ENCODE measurements around the gene NDUFS2.

NDUFS2 gene

GRCh38 chr1:161216945-161217712 lies 15.0 kb downstream of the NDUFS2 start:
- no peak for DNase-seq
- Histone ChIP-seq H3K4me3 (ENCODE audit: low read depth, low read length) (no peak overlapping the region), H3K9me3 (ENCODE audit: severe bottlenecking) (peaks cover under 1% of the 10 kb centered on the region), H3K27ac (no peak overlapping the region), H3K27me3 (ENCODE audit: insufficient read depth, low read depth, severe bottlenecking) (no peaks in the 10 kb centered on the region), H3K36me3 (peaks cover 29% of the 10 kb centered on the region)
- TF ChIP-seq CTCF (IDR thresholded peaks at IDR 0.05; ENCODE audit: low read depth, low read length), result no peak

GRCh38 chr1:161217831-161218230 lies 15.7 kb downstream of the NDUFS2 start:
- H3K9me3 ChIP-seq (ENCODE audit: severe bottlenecking), result peaks cover 2% of the 10 kb centered on the region
- no peaks in the 10 kb centered on the region for H3K27me3 ChIP-seq (ENCODE audit: insufficient read depth, low read depth, severe bottlenecking)
- TF ChIP-seq CTCF (IDR thresholded peaks at IDR 0.05; ENCODE audit: low read depth, low read length), result no peak
- peaks cover 22% of the 10 kb centered on the region for H3K36me3 ChIP-seq
- no peak overlapping the region for H3K4me3 ChIP-seq (ENCODE audit: low read depth, low read length)
- DNase-seq, result no peak
- no peak overlapping the region for H3K27ac ChIP-seq

- Histone ChIP-seq H3K9me3 (ENCODE audit: severe bottlenecking) (peaks cover 2% of the 10 kb centered on the region), H3K4me3 (ENCODE audit: low read depth, low read length) (no peak overlapping the region), H3K36me3 (peaks cover 16% of the 10 kb centered on the region), H3K27ac (no peak overlapping the region), H3K27me3 (ENCODE audit: insufficient read depth, low read depth, severe bottlenecking) (no peaks in the 10 kb centered on the region)
- TF ChIP-seq CTCF (IDR thresholded peaks at IDR 0.05; ENCODE audit: low read depth, low read length), result no peak
- DNase-seq, result no peak
Observed at GRCh38 chr1:161218301-161219077, 16.3 kb downstream of the NDUFS2 start.

GRCh38 chr1:161219078-161219892 lies 17.1 kb downstream of the NDUFS2 start:
- Histone ChIP-seq H3K9me3 (ENCODE audit: severe bottlenecking) (peaks cover 2% of the 10 kb centered on the region), H3K36me3 (peaks cover 8% of the 10 kb centered on the region), H3K27me3 (ENCODE audit: insufficient read depth, low read depth, severe bottlenecking) (no peaks in the 10 kb centered on the region), H3K4me3 (ENCODE audit: low read depth, low read length) (no peak overlapping the region), H3K27ac (no peak overlapping the region)
- no peak for DNase-seq
- no peak for TF ChIP-seq CTCF (IDR thresholded peaks at IDR 0.05; ENCODE audit: low read depth, low read length)

GRCh38 chr1:161220002-161220401 lies 17.8 kb downstream of the NDUFS2 start:
- Histone ChIP-seq H3K27ac (no peak overlapping the region), H3K27me3 (ENCODE audit: insufficient read depth, low read depth, severe bottlenecking) (no peaks in the 10 kb centered on the region), H3K36me3 (peaks cover 3% of the 10 kb centered on the region; the same call in 1 of the 2 replicates), H3K9me3 (ENCODE audit: severe bottlenecking) (peaks cover 2% of the 10 kb centered on the region), H3K4me3 (ENCODE audit: low read depth, low read length) (no peak overlapping the region)
- DNase-seq, result no peak
- TF ChIP-seq CTCF (IDR thresholded peaks at IDR 0.05; ENCODE audit: low read depth, low read length), result no peak
